ENCODE data around the gene GOLIM4. TPM values are rescaled to one million over a fixed set of nuclear protein-coding genes. Genes with fewer than 3 reads are reported as not detected.
"Not testable (repeated sequence)": the region's sequence is repeated elsewhere in the genome, so short reads cannot be mapped to it uniquely, and the experiment has no call there.

Gene GOLIM4
- total and polyA plus RNA-seq, 4 donors, result 17.9 to 47.9 (median 32.7) TPM

DNA sequence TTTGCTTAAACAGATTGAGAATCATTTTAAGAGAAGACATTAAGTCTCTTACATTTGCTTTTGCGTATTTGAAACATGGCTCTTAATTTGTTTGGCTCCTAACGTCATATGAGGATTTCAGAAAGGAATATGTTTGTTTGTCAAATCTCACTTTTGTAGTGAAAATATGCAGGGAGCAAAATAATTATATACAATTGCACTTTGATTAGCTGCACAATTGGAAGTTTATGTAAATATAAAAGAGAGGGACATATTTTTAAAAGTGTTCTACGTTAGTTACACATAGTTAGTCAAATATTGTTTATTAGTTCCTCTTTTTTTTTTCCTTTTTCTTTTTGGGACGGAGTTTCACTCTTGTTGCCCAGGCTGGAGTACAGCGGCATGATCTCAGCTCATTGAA is 42.7 kb upstream of the GOLIM4 start:
- Histone ChIP-seq H3K27ac (ENCODE audit: low read depth in 1 of 2, low read length in 2 of 2) (no peak overlapping the region), H3K36me3 (ENCODE audit: control insufficient read depth in 4 of 4, insufficient read depth in 3 of 4, low read depth in 1 of 4, low read length in 3 of 4) (no peaks in the 10 kb centered on the region), H3K27me3 (ENCODE audit: control insufficient read depth in 4 of 4, insufficient read depth in 4 of 4, low read length in 3 of 4) (no peaks in the 10 kb centered on the region), H3K9me3 (ENCODE audit: control insufficient read depth in 4 of 4, low read length in 3 of 4) (no peaks in the 10 kb centered on the region), H3K9ac (ENCODE audit: low read depth in 1 of 2, low read length in 2 of 2) (no peak overlapping the region), H3K4me3 (ENCODE audit: low read depth in 1 of 3, low read length in 3 of 3) (no peak overlapping the region), H3K4me1 (ENCODE audit: control insufficient read depth in 4 of 4, insufficient read depth in 4 of 4, low read length in 3 of 4) (no peaks in the 10 kb centered on the region)
- TF ChIP-seq, protein P1, sequence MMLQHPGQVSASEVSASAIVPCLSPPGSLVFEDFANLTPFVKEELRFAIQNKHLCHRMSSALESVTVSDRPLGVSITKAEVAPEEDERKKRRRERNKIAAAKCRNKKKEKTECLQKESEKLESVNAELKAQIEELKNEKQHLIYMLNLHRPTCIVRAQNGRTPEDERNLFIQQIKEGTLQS (IDR thresholded peaks at IDR 0.05), result no peak
- TF ChIP-seq JUND (IDR thresholded peaks at IDR 0.05), result no peak
- TF ChIP-seq HNF4G (IDR thresholded peaks at IDR 0.05), result no peak
- TF ChIP-seq, protein P2, sequence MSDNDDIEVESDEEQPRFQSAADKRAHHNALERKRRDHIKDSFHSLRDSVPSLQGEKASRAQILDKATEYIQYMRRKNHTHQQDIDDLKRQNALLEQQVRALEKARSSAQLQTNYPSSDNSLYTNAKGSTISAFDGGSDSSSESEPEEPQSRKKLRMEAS (IDR thresholded peaks at IDR 0.05), result no peak
- no peak for TF ChIP-seq HNF4A (conservative IDR thresholded peaks at IDR 0.05)
- TF ChIP-seq TAF1 (conservative IDR thresholded peaks at IDR 0.05), result no peak
- TF ChIP-seq, protein P3, sequence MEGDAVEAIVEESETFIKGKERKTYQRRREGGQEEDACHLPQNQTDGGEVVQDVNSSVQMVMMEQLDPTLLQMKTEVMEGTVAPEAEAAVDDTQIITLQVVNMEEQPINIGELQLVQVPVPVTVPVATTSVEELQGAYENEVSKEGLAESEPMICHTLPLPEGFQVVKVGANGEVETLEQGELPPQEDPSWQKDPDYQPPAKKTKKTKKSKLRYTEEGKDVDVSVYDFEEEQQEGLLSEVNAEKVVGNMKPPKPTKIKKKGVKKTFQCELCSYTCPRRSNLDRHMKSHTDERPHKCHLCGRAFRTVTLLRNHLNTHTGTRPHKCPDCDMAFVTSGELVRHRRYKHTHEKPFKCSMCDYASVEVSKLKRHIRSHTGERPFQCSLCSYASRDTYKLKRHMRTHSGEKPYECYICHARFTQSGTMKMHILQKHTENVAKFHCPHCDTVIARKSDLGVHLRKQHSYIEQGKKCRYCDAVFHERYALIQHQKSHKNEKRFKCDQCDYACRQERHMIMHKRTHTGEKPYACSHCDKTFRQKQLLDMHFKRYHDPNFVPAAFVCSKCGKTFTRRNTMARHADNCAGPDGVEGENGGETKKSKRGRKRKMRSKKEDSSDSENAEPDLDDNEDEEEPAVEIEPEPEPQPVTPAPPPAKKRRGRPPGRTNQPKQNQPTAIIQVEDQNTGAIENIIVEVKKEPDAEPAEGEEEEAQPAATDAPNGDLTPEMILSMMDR (IDR thresholded peaks at IDR 0.05; ENCODE audit: low read depth, low read length, missing input control), result no peak
- TF ChIP-seq, protein P4, sequence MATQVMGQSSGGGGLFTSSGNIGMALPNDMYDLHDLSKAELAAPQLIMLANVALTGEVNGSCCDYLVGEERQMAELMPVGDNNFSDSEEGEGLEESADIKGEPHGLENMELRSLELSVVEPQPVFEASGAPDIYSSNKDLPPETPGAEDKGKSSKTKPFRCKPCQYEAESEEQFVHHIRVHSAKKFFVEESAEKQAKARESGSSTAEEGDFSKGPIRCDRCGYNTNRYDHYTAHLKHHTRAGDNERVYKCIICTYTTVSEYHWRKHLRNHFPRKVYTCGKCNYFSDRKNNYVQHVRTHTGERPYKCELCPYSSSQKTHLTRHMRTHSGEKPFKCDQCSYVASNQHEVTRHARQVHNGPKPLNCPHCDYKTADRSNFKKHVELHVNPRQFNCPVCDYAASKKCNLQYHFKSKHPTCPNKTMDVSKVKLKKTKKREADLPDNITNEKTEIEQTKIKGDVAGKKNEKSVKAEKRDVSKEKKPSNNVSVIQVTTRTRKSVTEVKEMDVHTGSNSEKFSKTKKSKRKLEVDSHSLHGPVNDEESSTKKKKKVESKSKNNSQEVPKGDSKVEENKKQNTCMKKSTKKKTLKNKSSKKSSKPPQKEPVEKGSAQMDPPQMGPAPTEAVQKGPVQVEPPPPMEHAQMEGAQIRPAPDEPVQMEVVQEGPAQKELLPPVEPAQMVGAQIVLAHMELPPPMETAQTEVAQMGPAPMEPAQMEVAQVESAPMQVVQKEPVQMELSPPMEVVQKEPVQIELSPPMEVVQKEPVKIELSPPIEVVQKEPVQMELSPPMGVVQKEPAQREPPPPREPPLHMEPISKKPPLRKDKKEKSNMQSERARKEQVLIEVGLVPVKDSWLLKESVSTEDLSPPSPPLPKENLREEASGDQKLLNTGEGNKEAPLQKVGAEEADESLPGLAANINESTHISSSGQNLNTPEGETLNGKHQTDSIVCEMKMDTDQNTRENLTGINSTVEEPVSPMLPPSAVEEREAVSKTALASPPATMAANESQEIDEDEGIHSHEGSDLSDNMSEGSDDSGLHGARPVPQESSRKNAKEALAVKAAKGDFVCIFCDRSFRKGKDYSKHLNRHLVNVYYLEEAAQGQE (IDR thresholded peaks at IDR 0.05), result no peak
- no peak for TF ChIP-seq SP1 (IDR thresholded peaks at IDR 0.05)
- TF ChIP-seq, protein P5, sequence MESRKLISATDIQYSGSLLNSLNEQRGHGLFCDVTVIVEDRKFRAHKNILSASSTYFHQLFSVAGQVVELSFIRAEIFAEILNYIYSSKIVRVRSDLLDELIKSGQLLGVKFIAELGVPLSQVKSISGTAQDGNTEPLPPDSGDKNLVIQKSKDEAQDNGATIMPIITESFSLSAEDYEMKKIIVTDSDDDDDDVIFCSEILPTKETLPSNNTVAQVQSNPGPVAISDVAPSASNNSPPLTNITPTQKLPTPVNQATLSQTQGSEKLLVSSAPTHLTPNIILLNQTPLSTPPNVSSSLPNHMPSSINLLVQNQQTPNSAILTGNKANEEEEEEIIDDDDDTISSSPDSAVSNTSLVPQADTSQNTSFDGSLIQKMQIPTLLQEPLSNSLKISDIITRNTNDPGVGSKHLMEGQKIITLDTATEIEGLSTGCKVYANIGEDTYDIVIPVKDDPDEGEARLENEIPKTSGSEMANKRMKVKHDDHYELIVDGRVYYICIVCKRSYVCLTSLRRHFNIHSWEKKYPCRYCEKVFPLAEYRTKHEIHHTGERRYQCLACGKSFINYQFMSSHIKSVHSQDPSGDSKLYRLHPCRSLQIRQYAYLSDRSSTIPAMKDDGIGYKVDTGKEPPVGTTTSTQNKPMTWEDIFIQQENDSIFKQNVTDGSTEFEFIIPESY (IDR thresholded peaks at IDR 0.05), result no peak
- TF ChIP-seq NR2F2 (IDR thresholded peaks at IDR 0.05), result no peak
- no peak for DNase-seq (ENCODE audit: low spot score)
- WGBS, result 89% methylated on average over 5 of the region's 5 CpGs

DNA sequence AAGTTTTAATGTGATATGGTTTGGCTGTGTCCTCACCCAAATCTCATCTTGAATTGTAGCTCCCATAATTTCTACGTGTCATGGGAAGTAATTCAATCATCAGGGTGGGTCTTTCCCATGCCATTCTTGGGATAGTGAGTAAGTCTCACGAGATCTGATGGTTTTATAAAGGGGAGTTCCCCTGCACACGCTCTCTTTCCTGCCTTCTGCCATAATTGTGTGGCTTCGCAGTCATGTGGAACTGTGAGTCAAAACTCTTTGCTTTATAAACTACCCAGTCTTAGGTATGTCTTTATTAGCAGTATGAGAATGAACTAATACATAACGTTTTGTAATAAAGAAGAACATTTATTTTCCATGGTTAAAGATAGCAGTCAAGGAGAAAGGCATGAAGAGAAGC is 39.2 kb upstream of the GOLIM4 start:
- H3K9ac ChIP-seq (ENCODE audit: low read depth in 1 of 2, low read length in 2 of 2), result no peak overlapping the region

DNA sequence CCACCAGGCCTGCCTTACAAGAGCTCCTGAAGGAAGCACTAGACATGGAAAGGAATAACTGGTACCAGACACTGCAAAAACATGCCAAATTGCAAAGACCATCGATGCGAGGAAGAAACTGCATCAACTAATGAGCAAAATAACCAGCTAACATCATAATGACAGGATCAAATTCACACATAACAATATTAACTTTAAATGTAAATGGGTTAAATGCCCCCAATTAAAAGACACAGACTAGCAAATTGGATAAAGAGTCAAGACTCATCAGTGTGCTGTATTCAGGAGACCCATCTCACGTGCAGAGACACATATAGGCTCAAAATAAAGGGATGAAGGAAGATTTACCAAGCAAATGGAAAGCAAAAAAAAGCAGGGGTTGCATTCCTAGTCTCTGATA is 34.5 kb upstream of the GOLIM4 start:
- H3K4me3 ChIP-seq (ENCODE audit: low read depth in 1 of 3, low read length in 3 of 3); DNase-seq (ENCODE audit: low spot score); H3K27me3 ChIP-seq (ENCODE audit: control insufficient read depth in 4 of 4, insufficient read depth in 4 of 4, low read length in 3 of 4); H3K4me1 ChIP-seq (ENCODE audit: control insufficient read depth in 4 of 4, insufficient read depth in 4 of 4, low read length in 3 of 4); H3K27ac ChIP-seq (ENCODE audit: low read depth in 1 of 2, low read length in 2 of 2); H3K9me3 ChIP-seq (ENCODE audit: control insufficient read depth in 4 of 4, low read length in 3 of 4); H3K9ac ChIP-seq (ENCODE audit: low read depth in 1 of 2, low read length in 2 of 2); H3K36me3 ChIP-seq (ENCODE audit: control insufficient read depth in 4 of 4, insufficient read depth in 3 of 4, low read depth in 1 of 4, low read length in 3 of 4): not testable (repeated sequence)
- 94% methylated on average over 3 of the region's 3 CpGs for WGBS

More for the DNA sequence above, 39.2 kb upstream of the GOLIM4 start:
- H3K9me3 ChIP-seq (ENCODE audit: control insufficient read depth in 4 of 4, low read length in 3 of 4), result no peaks in the 10 kb centered on the region
- no peaks in the 10 kb centered on the region for H3K36me3 ChIP-seq (ENCODE audit: control insufficient read depth in 4 of 4, insufficient read depth in 3 of 4, low read depth in 1 of 4, low read length in 3 of 4)
- TF ChIP-seq, protein P3 (IDR thresholded peaks at IDR 0.05; ENCODE audit: low read depth, low read length, missing input control), result no peak
- TF ChIP-seq, protein P2 (IDR thresholded peaks at IDR 0.05), result no peak
- TF ChIP-seq YY1 (IDR thresholded peaks at IDR 0.05), result no peak
- no peak overlapping the region for H3K4me3 ChIP-seq (ENCODE audit: low read depth in 1 of 3, low read length in 3 of 3)
- WGBS, result 70% methylated on average over 5 of the region's 5 CpGs
- DNase-seq (ENCODE audit: low spot score), result no peak
- no peak overlapping the region for H3K27ac ChIP-seq (ENCODE audit: low read depth in 1 of 2, low read length in 2 of 2)
- no peaks in the 10 kb centered on the region for H3K27me3 ChIP-seq (ENCODE audit: control insufficient read depth in 4 of 4, insufficient read depth in 4 of 4, low read length in 3 of 4)
- H3K4me1 ChIP-seq (ENCODE audit: control insufficient read depth in 4 of 4, insufficient read depth in 4 of 4, low read length in 3 of 4), result no peaks in the 10 kb centered on the region

DNA sequence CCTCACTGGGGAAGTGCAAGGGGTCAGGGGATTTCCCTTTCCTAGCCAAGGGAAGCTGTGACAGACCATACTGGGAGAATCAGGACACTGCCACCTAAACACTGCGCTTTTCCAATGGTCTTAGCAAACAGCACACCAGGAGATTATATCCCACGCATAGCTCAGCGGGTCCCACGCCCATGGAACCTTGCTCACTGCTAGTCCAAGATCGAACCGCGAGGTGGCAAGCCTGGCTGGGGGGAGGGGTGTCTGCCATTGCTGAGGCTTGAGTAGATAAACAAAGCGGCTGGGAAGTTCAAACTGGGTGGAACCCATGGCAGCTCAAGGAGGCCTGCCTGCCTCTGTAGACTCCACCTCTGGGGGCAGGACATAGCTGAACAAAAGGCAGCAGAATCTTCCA is 32.7 kb upstream of the GOLIM4 start:
- DNase-seq (ENCODE audit: low spot score); H3K9me3 ChIP-seq (ENCODE audit: control insufficient read depth in 4 of 4, low read length in 3 of 4); H3K4me3 ChIP-seq (ENCODE audit: low read depth in 1 of 3, low read length in 3 of 3); H3K4me1 ChIP-seq (ENCODE audit: control insufficient read depth in 4 of 4, insufficient read depth in 4 of 4, low read length in 3 of 4); H3K27me3 ChIP-seq (ENCODE audit: control insufficient read depth in 4 of 4, insufficient read depth in 4 of 4, low read length in 3 of 4); H3K36me3 ChIP-seq (ENCODE audit: control insufficient read depth in 4 of 4, insufficient read depth in 3 of 4, low read depth in 1 of 4, low read length in 3 of 4); H3K27ac ChIP-seq (ENCODE audit: low read depth in 1 of 2, low read length in 2 of 2); H3K9ac ChIP-seq (ENCODE audit: low read depth in 1 of 2, low read length in 2 of 2): not testable (repeated sequence)
- WGBS, result 96% methylated on average over 8 of the region's 8 CpGs

All from liver (tissue), 9 donors.